ENCODE data around the gene MYH7B.

- TF ChIP-seq CTCF (conservative IDR thresholded peaks at IDR 0.05 in 1 of 2, IDR thresholded peaks at IDR 0.05 in 1 of 2; ENCODE audit: low read depth in 1 of 2, low read length in 2 of 2) (no peak), EZH2 (IDR thresholded peaks at IDR 0.05; ENCODE audit: low read length, missing control alignments) (no peak)
These were observed 1.7 kb upstream of the MYH7B start for GRCh38 chr20:34953960-34954359.
